GM13977 (cell line): ENCODE data around the gene COL8A2.

Source experiments
- DNase-seq: peaks from one replicate; pipeline ENCODE4 v3.0.0; 2012; ENCODE audit warnings: low spot score
- CTCF ChIP-seq: IDR thresholded peaks from 2 replicates; pipeline ENCODE4 v1.5.1; 2012; ENCODE audit warnings: mild to moderate bottlenecking, control low read depth; ENCODE audit not compliant: insufficient read depth; ENCODE audit errors: extremely low read depth, missing control alignments
- in situ Hi-C: fragments of 300-500 bp; cut with MboI; formaldehyde crosslinking; loops from one replicate; pipeline ENCODE4 v1.12.0; 2022; ENCODE audit warnings: low sequenced_read_pairs, low pct_unique_long_range_greater_than_20kb, mixed read lengths, inconsistent platforms; ENCODE audit not compliant: unreplicated experiment

The COL8A2 gene

GRCh38 chr1:36080801-36081200 lies 44.2 kb downstream of the COL8A2 start:
- DNase-seq: no peak
- no peak for TF ChIP-seq CTCF
- in situ Hi-C loops: no loop called here

- TF ChIP-seq CTCF: no peak
- no peak for DNase-seq
Measured at GRCh38 chr1:36080236-36080635, 44.8 kb downstream of the COL8A2 start.

GRCh38 chr1:36076979-36077573 lies 47.9 kb downstream of the COL8A2 start:
- TF ChIP-seq CTCF: no peak
- DNase-seq: no peak

More at GRCh38 chr1:36080236-36080635, 44.8 kb downstream of the COL8A2 start:
- in situ Hi-C loops: no loop called here

GRCh38 chr1:36070349-36070748 lies 54.7 kb downstream of the COL8A2 start:
- in situ Hi-C loops: no loop called here
- no peak for DNase-seq

More at GRCh38 chr1:36076979-36077573, 47.9 kb downstream of the COL8A2 start:
- in situ Hi-C loops: no loop called here

GRCh38 chr1:36068866-36069265 lies 56.2 kb downstream of the COL8A2 start:
- TF ChIP-seq CTCF: no peak
- in situ Hi-C loops: no loop called here
- DNase-seq: no peak

More at GRCh38 chr1:36070349-36070748, 54.7 kb downstream of the COL8A2 start:
- TF ChIP-seq CTCF: no peak

GRCh38 chr1:36067871-36068270 lies 57.2 kb downstream of the COL8A2 start:
- TF ChIP-seq CTCF: no peak
- in situ Hi-C loops: no loop called here
- DNase-seq: no peak
